SH-SY5Y (cell line): ENCODE results near the gene GRIK1.

ENCODE experiments used
- GATA2 ChIP-seq: IDR thresholded peaks from 2 replicates; pipeline ENCODE4 v1.6.1; 2011; ENCODE audit warnings: mild to moderate bottlenecking, low read depth, low read length
- GATA3 ChIP-seq: IDR thresholded peaks from 2 replicates; pipeline ENCODE4 v1.6.1; 2011; ENCODE audit warnings: low read depth, mild to moderate bottlenecking, low read length, moderate library complexity

- TF ChIP-seq GATA3 (no peak), GATA2 (no peak)
These were observed 247.9 kb downstream of the GRIK1 start for GRCh38 chr21:29691616-29692491.
